T-helper 2 cell (primary cell): Measurements from ENCODE around the gene IL26.

Experiments
- DNase-seq, 5 experiments: peaks; one replicate each; pipeline versions ENCODE4 v3.0.0 to v3.0.0-alpha.2; 2012 to 2022
- total RNA-seq, 2 donors: gene quantifications; one replicate each; lab custom pipeline; 2026; lab: John Stamatoyannopoulos, UW

The IL26 gene
- total RNA-seq: 0 reads per million in 2 donors

- peak in 1 of 5 experiments; percentile 48 for DNase-seq
Observed at GRCh38 chr12:68225576-68226476, at the start of gene IL26. TSS of gene IL26 (minus strand) at chr12:68225810. CDS start at chr12:68225756, 54 bp downstream.

GRCh38 chr12:68272732-68273131 lies 47.1 kb upstream of the IL26 start:
- no peak for DNase-seq

- no peak for DNase-seq
Observed at GRCh38 chr12:68271346-68271745, 45.7 kb upstream of the IL26 start.

GRCh38 chr12:68270358-68270757 lies 44.7 kb upstream of the IL26 start:
- DNase-seq: no peak

- no peak for DNase-seq
Observed at GRCh38 chr12:68269779-68270178, 44.2 kb upstream of the IL26 start.

- no peak for DNase-seq
Observed at GRCh38 chr12:68268967-68269366, 43.4 kb upstream of the IL26 start.

GRCh38 chr12:68267892-68268396 lies 42.3 kb upstream of the IL26 start:
- DNase-seq: no peak

GRCh38 chr12:68264857-68265256 lies 39.2 kb upstream of the IL26 start:
- DNase-seq: no peak

- no peak for DNase-seq
Observed at GRCh38 chr12:68264158-68264855, 38.7 kb upstream of the IL26 start.

- no peak for DNase-seq
Observed at GRCh38 chr12:68263366-68263765, 37.8 kb upstream of the IL26 start.

- no peak for DNase-seq
Observed at GRCh38 chr12:68261896-68262295, 36.3 kb upstream of the IL26 start.

- DNase-seq: no peak
Observed at GRCh38 chr12:68260153-68260552, 34.5 kb upstream of the IL26 start.

- peak in 1 of 5 experiments; percentile 28 for DNase-seq
Observed at GRCh38 chr12:68259318-68259940, 33.8 kb upstream of the IL26 start.

GRCh38 chr12:68253504-68253903 lies 27.9 kb upstream of the IL26 start, which contains the start of gene IL22:
TSS of gene IL22 (minus strand) at chr12:68253604. CDS start at chr12:68253448, 156 bp downstream.
- DNase-seq: no peak

GRCh38 chr12:68252077-68252476 lies 26.5 kb upstream of the IL26 start:
- DNase-seq: no peak

- DNase-seq: no peak
Observed at GRCh38 chr12:68250454-68250853, 24.8 kb upstream of the IL26 start.

GRCh38 chr12:68247785-68248184 lies 22.2 kb upstream of the IL26 start:
- no peak for DNase-seq

GRCh38 chr12:68246350-68246749 lies 20.7 kb upstream of the IL26 start:
- no peak for DNase-seq

GRCh38 chr12:68245180-68246021 lies 19.8 kb upstream of the IL26 start:
- no peak for DNase-seq

- no peak for DNase-seq
Observed at GRCh38 chr12:68242777-68243176, 17.2 kb upstream of the IL26 start.

GRCh38 chr12:68240975-68241374 lies 15.4 kb upstream of the IL26 start:
- DNase-seq: peak in 3 of 5 experiments; percentile 10 to 92 (median 27)

GRCh38 chr12:68240079-68240478 lies 14.5 kb upstream of the IL26 start:
- peak in 1 of 5 experiments; percentile 36 for DNase-seq
